GM12873 (cell line): Measurements from ENCODE around the gene STK32C.

ENCODE experiments used
- CTCF ChIP-seq: IDR thresholded peaks from 2 replicates; pipeline ENCODE4 v1.5.1; 2012; ENCODE audit warnings: low read depth, mild to moderate bottlenecking, moderate library complexity, low read length, control low read depth; ENCODE audit not compliant: insufficient read depth; ENCODE audit errors: missing control alignments

The STK32C gene

DNA sequence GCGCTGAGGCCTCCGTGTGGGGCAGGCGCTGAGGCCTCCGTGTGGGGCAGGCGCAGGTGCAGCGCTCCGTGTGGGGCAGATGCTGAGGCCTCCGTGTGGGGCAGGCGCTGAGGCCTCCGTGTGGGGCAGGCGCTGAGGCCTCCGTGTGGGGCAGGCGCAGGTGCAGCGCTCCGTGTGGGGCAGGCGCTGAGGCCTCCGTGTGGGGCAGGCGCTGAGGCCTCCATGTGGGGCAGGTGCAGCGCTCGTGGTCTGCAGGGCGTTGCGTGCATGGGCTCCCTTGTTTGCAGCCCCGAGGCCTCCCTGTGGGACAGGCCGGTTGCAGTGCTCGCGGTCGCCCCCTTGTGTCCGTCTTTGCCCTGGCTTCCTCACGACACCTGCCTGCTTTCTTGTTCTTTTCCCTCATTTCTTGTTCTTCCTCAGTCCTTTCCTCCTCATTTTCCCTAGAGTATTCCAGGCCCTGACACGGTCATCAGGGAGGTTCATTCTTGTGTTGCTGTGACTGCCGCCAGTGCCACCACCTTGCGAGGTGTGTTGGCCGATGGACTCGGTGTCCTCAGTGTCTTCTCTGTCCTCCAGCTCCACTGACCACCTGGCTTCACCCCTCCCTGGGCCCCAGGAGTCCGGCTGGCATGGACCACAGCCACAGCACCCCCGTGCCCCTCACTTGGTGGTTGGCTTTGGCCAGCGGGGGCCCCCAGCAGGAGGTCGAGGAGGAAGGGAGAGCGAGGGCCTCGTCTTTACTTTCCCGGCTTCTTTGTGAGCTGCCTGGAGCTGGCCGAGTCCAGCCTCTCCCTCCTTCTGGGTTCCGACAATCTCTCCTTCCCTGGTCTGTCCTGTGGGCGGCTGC, 44.9 kb upstream of the STK32C start:
- peak; percentile 84 for TF ChIP-seq CTCF

GRCh38 chr10:132351611-132352010, 43.9 kb upstream of the STK32C start:
- no peak for TF ChIP-seq CTCF

DNA sequence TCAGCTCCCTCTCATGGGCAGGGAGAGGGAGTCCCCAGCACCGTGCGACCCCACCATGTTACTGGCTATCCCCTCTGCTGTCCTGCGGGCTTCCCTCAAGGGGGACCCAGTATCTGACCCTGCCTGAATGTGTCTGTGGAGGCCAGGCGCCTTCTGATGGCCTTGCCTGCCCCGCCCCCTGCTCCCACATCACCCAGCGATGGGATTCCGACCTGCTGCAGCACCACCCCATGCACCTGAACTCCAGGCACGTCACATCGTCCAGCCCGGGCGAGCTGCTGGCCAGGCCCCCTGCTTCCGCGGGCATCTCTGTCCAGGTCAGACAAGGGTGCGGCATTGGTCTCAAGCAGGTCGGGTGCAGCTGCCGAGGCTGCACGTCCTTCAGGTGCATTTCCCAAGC, 43.2 kb upstream of the STK32C start:
- no peak for TF ChIP-seq CTCF

GRCh38 chr10:132350391-132350790, 42.6 kb upstream of the STK32C start:
- TF ChIP-seq CTCF = no peak

DNA sequence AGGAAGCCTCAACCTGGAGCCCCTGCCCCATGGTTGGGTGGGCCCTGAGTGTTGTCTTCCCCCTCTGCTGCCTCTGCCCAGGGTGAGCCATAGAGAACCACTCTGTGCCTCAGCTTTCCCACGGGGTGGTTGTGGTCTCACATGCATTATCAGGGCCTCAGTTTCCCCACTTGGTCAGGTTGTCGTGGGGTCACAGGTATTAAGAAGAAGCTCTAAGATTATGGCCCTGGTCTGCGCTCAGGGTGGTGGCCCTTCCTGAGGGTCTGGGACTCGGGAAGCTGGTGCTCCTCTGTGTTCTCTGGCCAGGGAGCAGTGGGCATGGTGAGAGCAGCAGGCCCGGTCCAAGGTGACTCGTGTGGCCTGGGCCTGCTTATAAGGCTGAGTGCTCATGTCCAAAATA, 42.0 kb upstream of the STK32C start:
- no peak for TF ChIP-seq CTCF

- no peak for TF ChIP-seq CTCF
These were observed 40.1 kb upstream of the STK32C start for GRCh38 chr10:132347931-132348267.

DNA sequence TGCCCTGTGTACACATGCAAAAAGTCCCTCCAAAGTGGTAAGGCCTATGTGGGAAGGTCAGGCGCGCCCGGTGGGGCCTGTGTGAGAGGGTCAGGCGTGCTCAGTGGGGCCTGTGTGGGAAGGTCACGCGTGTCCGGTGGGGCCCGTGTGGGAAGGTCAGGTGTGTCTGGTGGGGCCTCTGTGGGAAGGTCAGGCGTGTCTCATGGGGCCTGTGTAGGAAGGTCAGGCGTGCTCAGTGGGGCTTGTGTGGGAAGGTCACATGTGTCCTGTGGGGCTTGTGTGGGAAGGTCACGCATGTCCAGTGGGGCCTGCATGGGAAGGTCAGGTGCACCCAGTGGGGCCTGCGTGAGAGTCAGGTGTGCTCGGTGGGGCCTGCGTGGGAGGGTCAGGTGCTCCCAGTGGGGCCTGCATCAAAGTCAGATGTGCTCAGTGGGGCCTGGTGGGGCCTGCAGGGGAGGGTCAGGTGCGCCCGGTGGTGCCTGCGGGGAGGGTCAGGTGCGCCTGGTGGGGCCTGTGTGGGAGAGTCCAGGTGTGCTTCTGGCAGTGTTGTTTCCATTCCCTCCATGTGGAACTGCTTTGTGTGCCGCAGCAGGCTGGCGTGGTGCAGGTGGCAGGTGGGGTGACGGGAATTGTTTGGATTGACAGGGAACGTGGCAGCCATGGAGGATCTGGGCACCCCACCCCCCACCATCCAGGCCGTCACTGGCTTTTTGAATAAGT, 39.6 kb upstream of the STK32C start:
- no peak for TF ChIP-seq CTCF
